Measurements from ENCODE around the gene MTERF4.

MTERF4 gene, protein sequence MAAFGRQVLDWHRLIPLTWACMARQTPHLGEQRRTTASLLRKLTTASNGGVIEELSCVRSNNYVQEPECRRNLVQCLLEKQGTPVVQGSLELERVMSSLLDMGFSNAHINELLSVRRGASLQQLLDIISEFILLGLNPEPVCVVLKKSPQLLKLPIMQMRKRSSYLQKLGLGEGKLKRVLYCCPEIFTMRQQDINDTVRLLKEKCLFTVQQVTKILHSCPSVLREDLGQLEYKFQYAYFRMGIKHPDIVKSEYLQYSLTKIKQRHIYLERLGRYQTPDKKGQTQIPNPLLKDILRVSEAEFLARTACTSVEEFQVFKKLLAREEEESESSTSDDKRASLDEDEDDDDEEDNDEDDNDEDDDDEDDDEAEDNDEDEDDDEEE

DNA sequence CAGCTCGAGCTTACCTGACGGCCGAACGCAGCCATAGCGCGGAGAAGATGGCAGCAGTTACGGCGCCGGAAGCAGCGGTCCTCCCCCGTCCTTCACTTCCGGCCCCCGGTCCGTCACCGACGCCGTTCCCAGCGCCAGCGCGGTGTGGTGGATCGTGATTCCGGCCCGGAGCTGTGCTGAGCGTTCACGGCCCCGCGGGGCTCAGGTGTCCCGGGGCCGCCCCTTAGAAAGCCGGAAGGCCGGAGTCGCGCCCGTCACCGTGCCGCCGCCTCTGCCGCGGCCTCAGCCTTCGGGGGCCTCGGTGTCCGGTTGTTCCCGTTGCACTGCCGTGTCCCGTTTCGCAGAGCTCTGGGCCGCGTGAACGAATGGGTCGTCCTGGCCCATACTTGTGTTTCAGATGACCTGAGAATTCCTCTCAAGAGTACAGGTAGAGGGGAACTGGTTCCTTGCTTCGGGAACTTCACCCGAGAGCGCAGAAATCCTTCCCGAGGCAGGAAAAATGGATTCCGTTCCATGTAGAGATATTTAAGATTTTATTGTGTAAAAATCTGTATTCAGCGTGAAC is at the start of gene MTERF4:
TSS of gene MTERF4 (minus strand) at position 49 of the 565 bp plus-strand sequence. CDS start at position 35, 14 bp downstream.
- peak; percentile 90 for DNase-seq

DNA sequence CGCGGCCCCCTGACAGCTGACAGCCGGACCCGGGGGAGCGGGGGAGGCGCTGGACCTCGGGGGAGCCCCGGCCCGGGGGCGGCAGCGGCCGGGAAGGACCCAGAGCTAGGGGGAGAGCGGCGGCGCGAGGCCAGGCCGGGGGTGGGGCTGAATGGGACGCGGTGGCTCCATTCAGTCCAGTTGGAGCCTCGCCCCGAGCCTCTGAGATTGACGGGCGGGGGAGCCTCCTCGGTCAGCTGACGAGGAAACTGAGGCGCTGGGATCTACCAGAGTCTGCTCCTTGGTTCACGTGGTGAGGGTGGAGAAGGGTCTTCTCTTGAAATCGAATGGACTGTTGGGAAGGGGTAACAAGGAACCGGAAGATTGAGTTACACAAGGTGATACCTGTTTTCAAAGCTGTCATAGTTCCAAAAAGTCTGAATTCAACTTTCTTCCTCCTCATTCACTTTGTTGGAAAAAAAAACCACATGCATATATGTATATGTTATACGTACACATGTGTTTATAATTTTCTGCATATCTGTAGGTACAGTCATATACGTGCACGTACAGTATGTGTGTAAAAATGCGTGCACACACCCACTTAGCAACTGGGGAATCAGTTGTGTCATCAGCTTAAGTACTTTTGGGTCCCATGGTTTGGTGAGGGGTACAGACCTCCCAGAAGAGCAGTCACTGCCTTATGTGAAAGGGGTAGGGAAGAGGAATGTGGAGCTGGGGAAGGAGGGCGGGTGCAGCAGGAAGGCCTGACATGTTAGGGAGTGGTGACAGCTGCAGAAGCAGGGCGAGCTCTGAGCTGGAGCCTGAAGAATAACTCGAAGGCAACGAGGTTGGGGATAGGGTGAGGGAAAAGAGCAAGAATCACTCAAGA is 48.8 kb upstream of the MTERF4 start:
- no peak for DNase-seq

DNA sequence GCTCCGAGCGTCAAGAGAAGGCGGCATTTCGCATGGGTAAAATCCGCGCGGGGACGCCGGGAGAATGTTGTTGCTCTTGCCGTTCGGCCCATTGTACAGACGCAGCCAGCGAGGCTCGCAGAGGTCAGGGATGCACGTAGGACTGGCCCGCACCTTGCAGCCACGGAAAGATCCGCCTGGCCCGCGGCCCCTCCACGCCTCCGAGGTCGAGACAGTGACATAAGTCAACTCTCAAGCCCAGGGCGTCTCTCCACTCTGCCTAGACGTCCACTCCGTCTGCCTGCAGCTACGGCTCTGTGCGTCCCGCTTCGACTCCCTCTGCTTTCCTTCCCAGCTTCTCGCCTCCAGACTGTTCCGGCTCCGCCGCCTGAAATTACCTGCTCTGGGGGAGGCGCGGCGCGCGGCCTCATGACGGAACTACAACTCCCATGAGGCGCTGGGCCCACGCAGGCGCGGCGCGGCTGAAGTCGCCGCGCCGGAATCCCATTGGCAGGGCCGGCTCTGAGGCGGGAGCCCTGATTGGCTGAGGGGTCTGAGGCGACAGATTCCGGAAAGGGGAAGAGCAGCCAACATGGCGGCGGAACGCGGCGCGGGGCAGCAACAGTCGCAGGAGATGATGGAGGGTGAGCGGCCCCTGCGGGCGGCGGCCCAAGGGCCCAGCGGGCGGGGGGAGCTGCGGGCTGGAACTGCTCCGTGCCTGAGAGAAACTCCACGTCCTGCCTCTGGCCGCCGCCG is 48.0 kb upstream of the MTERF4 start, which contains the start of gene PPP1R7:
TSS of gene PPP1R7 (plus strand) at position 543 of the 735 bp plus-strand sequence. CDS start at position 572, 29 bp downstream.
- DNase-seq = peak; percentile 97

DNA sequence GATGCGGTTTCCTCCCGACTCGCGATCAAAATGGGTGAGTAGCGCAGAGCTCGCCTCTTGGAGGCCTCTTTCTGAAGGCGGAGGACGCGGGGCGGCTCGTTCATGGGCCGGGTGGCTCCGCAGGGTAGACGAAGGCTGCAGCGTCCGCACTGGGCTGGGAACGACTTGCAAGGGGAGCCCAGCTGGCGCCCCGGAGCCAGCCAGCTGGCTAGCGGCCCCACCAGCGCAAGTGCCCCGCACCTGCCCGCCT is 47.5 kb upstream of the MTERF4 start:
- no peak for DNase-seq

DNA sequence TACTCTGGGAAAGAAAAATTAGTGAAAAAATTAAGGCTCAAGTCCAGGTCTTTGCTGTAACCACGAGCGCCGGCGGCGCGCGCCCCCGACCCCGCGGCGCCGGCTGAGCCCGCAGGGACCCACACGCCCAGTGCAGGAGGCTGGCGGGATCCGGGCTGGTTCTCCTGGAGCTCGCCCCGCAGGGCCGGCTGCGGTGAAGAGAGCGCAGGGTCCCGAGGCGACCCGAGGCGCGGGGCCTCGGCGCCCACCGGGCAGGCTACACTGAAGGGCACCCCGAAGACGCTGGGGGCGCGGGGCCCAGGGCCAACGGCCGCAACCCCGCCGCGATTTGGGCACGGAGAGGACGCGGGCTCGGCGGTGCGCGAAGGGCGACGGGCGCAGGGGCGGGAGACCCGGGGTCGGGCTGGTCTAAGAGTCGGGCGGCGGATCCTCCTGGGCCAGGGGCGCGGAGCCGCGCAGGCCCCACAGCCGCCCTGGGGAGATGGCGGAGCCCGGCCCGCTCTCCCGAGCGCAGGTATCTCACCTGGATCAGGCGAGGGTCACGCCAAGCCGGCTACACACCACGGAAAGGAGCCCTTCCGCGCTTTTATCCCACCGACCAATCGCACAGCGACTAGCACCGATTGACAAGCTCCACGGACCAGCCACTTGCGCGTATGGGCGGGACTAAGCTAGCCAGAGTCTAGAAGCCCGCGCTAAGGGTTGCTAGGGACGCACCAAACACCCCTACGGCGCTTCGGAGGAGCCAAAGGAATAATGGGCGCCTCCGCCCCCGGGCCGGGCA is 47.0 kb upstream of the MTERF4 start, which contains the start of gene PASK:
TSS of gene PASK (minus strand) at position 582 of the 784 bp plus-strand sequence. CDS start 6,440 bp downstream, outside the sequence.
- DNase-seq = peak; percentile 95

DNA sequence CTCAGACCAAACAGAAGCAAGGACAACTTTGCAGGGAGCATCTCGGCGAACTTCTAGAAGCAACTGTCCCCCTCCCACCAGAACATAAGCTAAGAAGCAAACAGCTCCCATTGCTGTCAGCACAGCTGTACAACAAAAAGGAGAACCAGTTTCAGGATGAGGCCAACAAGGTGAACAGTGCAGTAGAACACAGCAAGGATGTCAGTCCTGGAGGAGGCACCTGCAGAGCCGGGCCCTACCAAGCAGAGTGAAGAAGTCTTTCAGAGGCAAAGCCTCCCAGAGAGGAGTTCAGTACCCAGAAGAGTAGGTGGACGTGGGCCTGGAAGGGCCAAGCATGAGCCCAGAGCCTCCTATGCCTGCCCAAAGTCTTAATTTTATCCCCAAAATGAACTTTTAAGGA is 46.2 kb upstream of the MTERF4 start:
- no peak for DNase-seq

DNA sequence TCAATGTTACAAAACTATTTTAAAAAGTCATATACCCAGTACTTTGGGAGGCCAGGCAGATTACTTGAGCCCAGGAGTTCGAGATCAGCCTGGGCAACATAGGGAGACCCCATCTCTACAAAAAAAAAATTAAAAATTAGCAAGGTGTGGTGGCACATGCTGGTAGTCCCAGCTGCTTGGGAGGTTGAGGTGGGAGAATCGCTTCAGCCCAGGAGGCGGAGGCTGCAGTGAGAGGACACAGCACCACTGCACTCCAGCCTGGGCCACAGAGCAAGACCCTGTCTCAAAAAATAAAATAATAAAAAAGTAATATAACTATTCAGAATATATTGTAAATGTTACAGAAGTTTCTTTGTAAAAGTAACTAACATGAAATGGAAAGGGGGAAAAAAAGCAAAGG is 45.2 kb upstream of the MTERF4 start:
- DNase-seq = no peak

DNA sequence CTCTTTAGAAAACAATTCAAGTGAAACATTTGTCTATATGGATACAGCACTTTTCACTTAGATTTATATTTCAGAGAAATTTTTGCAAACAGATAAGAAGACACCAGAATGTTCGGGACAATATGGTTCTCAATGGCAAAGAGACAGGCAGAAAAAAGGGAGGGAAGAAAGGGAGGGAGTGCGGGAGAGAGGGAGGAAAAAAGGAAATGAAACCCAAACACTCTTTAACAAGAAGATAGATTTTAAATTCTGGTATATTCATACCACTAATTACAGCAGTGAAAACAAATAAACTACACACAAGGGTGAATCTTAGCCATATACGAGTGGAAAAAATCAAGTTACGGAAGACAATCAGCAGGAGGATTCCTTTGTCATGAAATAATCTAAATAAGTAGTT is 44.2 kb upstream of the MTERF4 start:
- no peak for DNase-seq

DNA sequence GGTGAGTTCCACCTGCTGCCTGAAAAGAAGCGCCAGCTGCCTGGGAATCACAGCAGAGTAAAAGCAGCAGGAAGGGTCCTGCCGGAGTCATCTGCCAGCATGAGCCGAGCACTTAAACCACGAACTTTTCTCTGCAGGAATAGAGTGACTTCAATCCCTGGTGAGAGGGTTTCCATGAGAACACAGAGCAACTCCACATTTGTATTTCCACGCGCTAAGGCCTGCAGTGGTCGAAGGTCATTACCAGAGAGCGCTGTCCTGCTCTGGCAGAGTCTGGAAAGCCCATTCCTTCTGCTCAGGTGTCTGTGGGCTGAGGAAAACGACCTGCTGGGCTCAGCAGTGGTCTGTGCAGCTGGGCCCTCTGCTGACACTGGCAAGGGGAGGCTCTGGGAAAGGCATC is 40.5 kb upstream of the MTERF4 start:
- DNase-seq = no peak

DNA sequence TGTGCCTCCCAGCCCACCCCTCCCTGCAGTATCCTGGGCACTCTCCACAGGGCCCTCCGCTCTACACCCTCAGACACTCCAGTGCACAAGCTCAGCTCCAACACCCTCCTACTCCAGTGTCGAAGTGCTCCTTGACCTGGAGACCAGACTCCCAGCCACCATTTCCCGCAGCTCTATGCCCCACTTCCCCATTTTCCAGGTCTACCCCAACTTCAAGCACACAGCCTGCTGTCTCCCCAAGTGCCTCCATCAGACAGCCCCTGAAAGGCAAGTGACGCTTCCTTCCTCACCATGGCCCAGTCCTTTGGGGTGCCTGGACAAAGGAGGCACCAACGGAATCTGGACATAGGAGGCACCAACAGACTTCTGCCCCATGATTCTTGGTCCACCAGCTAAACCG is 40.0 kb upstream of the MTERF4 start:
- no peak for DNase-seq

DNA sequence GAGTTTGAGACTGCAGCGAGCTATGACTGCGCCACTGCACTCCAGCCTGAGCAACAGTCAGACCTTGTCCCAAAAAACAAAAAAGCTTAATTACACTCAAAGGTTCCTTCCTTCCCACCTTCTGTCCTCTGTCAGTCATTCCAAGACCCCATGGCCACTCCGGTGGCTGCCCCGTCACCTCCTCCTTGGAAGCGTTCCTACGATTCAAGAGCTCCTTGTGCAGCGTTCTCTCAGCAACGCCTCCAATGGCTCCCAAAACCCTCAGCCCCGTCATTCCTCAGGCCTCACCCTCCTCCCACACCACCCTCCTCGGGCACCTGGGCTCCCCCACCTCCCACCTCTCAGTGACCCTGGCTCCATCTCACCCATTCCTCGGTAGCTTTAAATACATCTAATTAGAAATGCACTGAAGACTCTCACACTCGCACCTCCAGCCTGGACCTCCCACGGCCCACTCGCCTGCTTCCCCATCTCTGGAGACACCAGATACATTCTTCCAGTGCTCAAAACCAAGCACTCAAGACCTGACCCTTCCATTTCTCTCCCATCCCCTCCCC is 39.2 kb upstream of the MTERF4 start:
- DNase-seq = no peak

DNA sequence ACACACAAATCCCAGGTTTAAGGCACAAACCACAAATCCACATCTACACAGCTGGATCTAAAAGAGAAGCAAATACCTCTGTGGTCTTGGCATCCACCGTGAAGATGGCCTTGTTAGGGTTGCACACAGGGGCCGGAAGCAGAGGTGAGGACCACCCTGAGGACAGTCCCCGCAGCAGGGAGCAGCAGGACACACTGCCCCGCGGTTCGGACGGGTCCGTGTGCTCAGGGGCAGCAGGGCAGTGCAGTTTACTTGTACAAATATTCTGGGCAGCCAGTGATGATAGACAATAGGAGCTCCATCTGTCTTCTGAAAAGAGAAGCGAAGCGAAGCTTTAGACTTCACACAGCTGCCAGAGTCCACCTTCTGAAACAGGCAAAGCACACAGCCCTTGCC is 38.4 kb upstream of the MTERF4 start:
- DNase-seq = no peak

DNA sequence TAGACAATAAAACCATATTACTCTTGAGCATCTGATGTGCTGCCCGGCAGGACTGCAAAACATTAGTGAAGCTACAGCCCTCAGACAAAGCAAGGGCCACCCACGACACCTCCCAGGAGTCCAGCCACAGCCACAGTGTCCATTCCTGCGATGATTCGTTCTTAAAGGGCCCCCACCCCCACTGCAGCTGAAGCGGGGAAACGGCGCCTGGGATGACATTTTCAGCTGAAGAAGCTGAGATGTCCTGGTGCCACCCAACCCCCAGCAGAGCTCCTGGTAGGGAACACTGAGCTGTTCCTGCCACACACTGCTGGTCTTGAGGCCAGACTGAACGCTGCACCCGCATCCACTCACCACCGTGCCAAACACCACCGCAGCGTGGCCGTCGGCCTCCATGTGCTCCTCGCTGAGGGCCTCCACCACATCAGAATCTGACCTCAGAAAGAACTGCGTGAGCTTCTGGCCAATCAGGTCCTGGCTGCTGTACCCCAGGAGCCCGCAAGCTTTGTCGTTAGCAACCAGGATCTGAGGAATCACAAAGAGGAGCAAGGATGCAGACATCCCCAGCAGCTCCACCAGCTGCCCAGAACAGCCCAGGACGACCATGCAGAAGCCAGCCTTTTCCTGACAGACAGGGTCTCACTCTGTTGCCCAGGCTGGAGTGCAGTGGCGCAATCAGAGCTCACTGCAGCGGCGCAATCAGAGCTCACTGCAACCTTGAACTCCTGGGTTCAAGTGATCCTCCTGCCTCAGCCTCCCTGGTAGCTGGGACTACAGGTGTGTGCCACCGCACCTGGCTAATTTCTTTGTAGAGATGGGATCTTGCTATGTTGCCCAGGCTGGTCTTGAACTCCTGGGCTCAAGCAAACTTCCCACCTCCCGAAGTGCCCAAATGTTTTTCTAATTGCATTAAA is 37.7 kb upstream of the MTERF4 start:
- DNase-seq = no peak

DNA sequence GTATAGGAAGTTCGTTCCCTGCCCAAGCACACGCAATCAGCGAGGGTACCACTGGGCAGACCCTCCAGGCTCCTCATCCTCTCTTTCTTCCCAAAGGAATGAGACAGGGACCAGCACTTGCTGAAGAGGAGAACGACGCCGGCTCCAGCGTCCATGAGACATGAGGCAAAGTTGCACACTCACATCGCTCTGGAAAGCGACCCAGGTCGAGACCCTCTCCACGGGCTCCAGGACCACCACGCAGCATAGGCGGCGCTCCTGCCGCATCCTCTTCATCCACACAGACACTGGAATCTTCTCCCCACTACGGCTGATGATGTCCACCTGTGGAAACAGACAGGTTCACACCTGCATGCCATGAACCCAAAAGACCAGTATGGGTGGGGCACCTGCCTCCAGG is 36.4 kb upstream of the MTERF4 start:
- DNase-seq = no peak

DNA sequence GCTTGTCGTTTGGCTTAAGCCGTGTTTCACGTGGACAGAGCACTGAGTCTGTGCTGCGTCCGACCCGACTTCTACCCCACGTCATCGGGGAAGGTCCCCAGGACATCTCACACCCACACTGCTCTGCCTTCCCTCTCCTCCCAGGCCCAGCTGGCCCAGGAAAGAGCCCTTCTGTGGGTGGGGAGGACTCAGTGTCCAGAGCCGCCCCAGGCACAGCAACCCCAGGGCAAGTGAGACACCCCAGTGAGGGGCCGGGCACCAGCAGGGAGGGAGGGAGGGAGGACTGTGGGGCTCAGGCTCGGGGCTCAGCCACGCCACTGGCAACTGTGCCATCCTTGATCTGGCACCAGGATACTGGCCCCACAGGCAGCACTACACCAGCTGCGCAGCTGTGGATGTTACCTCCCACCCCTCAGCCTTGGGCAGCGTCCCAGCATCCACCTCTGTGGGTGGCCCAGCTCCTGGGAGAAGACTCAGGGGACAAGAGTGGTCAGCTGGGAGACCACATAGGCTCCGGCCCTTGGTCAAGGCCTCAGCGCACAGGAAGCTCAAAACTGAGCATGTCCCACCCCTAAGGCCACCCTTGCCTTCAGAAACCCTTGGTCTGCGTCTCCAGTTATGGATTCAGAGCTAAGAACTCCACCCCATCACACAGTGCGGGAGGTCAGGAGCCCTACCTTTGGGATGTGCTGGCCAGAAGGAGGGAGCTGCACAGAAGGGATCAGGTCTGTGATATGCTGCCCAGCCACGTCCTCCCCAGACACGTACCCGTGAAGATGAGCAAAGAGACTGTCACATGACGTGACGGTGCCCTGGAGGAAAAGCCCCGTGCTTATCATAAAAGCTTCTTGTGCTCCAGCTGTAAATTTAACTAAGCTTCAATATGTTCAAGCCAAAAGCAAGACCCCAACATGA is 35.4 kb upstream of the MTERF4 start:
- DNase-seq = no peak

DNA sequence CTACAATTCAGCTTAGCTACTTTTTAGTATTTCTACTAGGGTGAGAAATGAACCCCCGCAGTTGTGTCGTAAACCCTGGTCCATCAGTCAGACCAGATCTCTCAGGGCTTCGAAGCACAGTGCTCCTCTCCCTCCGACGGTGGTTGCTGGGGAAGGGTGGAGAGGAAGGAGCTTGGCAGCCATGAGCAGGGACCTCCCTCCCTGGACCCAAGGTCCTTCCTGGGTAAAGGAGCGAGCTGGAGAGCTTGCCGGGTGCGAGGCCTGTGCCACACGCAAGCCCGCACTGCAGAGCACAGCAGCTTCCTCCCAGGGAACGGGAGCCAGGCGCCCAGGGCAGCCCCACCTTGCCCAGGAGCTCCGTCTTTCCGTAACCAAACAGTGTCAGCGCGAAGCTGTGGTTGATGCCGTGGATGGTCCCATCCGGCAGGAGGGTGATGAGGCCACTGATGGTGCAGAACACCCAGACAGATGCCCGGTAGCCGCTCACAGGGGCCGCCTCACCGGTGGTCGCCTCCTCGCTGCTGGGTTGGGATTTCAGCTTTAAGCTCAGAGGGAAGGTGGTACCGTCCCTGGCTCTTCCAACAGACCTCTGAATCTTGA is 34.7 kb upstream of the MTERF4 start:
- no peak for DNase-seq

DNA sequence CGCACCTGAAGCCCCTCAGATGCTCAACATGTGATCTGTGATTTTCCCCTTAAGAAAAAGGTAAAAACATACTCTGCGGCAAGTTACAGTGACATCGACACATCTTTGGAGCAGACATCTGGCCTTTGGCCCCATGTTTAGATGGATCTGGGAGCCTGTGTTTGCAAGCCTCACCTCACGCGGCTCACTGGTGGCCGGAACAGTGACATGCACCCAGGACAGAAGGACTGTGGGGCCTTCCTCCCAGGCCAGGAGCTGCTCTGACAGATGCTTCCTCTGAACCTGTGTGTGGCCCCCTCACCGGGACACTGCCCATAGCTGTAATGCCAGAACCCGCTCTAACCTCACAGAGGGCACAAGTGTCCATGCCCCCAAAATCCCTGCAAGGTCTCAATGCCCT is 34.1 kb upstream of the MTERF4 start:
- no peak for DNase-seq

DNA sequence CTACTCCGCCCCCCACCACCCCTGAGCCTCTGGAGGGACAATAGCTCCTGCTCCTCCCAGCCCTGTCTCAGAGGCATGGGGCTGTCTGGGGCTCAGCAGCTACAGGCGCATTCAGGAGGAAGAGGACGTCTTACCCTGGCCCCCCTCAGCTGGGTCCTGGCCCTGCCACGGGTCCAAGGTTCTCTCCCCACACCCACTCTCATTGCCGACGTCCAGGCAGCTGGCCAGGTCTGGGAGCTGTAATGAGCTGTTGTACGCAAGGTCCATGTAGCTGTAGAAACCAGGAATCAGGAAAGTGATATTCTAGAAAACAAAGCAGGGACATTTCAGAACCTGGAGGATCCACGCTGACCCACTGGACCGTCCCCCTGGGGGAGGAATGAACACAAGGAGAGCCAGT is 33.6 kb upstream of the MTERF4 start:
- no peak for DNase-seq

DNA sequence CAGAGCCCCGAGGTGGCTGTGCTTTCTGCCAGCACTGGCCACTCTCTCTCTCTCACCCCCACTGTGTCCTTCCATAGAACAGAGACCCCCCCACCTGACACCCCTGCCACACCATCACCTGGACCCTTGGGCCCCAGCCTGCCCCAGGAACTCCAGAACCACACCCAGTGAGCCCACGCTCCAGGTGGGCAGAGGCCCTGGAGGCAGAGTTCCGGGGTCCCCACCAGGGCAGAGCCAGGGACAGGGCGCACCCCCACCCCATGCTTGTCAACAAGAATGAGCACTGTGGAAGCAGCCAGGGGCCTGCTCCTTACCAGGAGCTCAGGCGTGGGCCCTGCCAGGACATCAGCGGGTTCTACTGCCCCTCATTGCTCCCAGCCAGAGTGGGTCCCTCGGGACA is 32.6 kb upstream of the MTERF4 start:
- no peak for DNase-seq
